HL-60 (cell line): ENCODE results near the gene CAMK2D.

ENCODE experiments used
- CTCF ChIP-seq: IDR thresholded peaks from one replicate; pipeline ENCODE4 v1.5.1; 2011; ENCODE audit warnings: low read length, control low read depth, inconsistent platforms; ENCODE audit not compliant: insufficient read depth
- POLR2AphosphoS5 ChIP-seq: IDR thresholded peaks from 2 replicates; pipeline ENCODE4 v1.6.1; 2012; ENCODE audit warnings: low read depth
- REST ChIP-seq: IDR thresholded peaks from 2 replicates; pipeline ENCODE4 v1.6.1; 2012; ENCODE audit warnings: low read depth; ENCODE audit not compliant: insufficient replicate concordance

- TF ChIP-seq CTCF (no peak), POLR2AphosphoS5 (no peak), REST (no peak)
Observed at GRCh38 chr4:113645288-113645687, 116.2 kb downstream of the CAMK2D start.
